Spinal cord (tissue), 10 donors: ENCODE measurements around the gene MLX. TPM values are rescaled to one million over a fixed set of nuclear protein-coding genes. Genes with fewer than 3 reads are reported as not detected.
A peak's percentile ranks its signal among the peaks of the same experiment; 100 is the strongest.
"Not testable (repeated sequence)": the region's sequence is repeated elsewhere in the genome, so short reads cannot be mapped to it uniquely, and the experiment has no call there.

Experiments
- DNase-seq, 6 donors: peaks; one replicate each; pipeline versions ENCODE4 v3.0.0 to v3.0.0-alpha.2; 2013 to 2015; ENCODE audit warnings: low spot score in 6 of 6, low read depth in 4 of 6
- H3K27ac ChIP-seq: one replicate; pipeline ENCODE4 v1.5.1; 2013; ENCODE audit warnings: low read depth, low read length, control low read depth
- H3K27me3 ChIP-seq: one replicate; pipeline ENCODE4 v1.6.1; 2013; ENCODE audit warnings: low read length; ENCODE audit not compliant: control insufficient read depth, insufficient read depth
- H3K36me3 ChIP-seq: one replicate; pipeline ENCODE4 v1.6.1; 2013; ENCODE audit warnings: low read length; ENCODE audit not compliant: control insufficient read depth, insufficient read depth
- H3K4me1 ChIP-seq: one replicate; pipeline ENCODE4 v1.6.1; 2013; ENCODE audit warnings: low read length; ENCODE audit not compliant: control insufficient read depth, insufficient read depth
- H3K4me3 ChIP-seq: one replicate; pipeline ENCODE4 v1.5.1; 2013; ENCODE audit warnings: low read depth, low read length, control low read depth
- H3K9me3 ChIP-seq: one replicate; pipeline ENCODE4 v1.6.1; 2013; ENCODE audit warnings: low read length; ENCODE audit not compliant: control insufficient read depth, insufficient read depth
- WGBS: methylation state at CpG from one replicate; pipeline ENCODE4 v1.1.5; 2013; ENCODE audit warnings: missing lambda C conversion rate; ENCODE audit not compliant: insufficient coverage; 5-methylcytosine and 5-hydroxymethylcytosine counted together
- polyA plus RNA-seq, 2 donors: library from polyadenylated mRNA; unstranded; fragments of 120-200 nt; gene quantifications; one replicate each; pipeline ENCODE4 v1.2.1, GENCODE V29; 2013; ENCODE audit not compliant: insufficient read length in 2 of 2
- total RNA-seq, 2 donors: library from RNA; depleted of rRNA in 1 of 2; stranded (reverse); fragments of 120-200 nt in 1 of 2; fragments of >200 nt in 1 of 2; gene quantifications; one replicate each; pipeline versions ENCODE4 v1.2.3 to v1.2.4, GENCODE V29; 2013 to 2014
- donor health status: healthy.

The MLX gene
- total and polyA plus RNA-seq, 4 donors, result 20.3 to 45.4 (median 30.2) TPM

DNA sequence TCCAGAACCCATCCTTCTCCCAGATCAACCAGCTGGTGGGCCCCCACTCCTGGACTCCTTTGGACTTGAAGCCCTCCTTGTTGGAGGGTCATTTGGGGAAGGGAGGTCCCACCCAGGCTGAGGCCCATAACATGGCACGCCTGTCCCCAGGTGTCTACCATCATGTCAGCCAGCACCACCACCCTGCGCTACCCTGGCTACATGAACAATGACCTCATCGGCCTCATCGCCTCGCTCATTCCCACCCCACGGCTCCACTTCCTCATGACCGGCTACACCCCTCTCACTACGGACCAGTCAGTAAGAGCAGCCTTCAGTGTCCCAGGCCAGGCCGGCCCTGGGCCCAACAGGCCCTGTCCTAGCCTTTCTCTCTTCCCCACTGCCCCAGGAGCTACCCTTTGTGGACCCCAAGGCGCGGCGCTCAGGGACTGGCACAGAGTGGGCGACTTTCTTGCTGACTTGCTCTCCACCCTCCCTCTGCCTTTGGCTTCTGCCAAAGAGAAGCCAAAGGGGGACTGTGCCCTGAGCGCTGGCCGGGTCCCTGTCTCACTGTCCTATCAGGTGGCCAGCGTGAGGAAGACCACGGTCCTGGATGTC is 46.9 kb downstream of the MLX start:
- 92% methylated on average over 13 of the region's 17 CpGs for WGBS
- no peak for DNase-seq
- no peak overlapping the region for H3K4me3 ChIP-seq
- peaks cover 15% of the 10 kb centered on the region for H3K4me1 ChIP-seq
- H3K36me3 ChIP-seq, result peaks cover 39% of the 10 kb centered on the region
- no peak overlapping the region for H3K27ac ChIP-seq
- H3K9me3 ChIP-seq, result no peaks in the 10 kb centered on the region
- no peaks in the 10 kb centered on the region for H3K27me3 ChIP-seq

DNA sequence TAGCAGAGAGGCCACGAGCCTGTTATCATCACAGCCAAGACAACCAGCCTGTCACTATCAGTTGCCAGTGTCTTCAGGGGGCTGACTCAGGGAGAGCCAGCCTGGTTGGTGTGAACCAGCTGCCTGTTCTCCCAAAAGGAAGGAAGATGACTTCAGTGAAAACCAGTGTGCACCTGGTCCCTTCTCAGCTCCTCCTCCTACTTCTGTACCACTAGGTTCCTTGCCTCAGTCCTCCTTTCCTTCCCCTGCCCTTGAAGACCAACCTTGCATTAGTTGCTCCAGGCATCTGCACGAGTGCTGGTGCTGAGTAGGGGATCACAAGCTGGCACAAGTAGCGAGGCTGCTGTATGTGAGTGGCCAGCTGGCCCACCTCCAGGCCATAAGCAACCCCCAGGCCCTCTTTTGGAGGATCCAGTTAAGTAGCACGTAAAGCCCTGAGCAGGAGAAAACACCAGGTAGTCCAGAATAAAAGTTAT is 51.1 kb downstream of the MLX start:
- Histone ChIP-seq H3K36me3 (peaks cover 24% of the 10 kb centered on the region), H3K4me3 (no peak overlapping the region), H3K27ac (no peak overlapping the region), H3K4me1 (peaks cover 13% of the 10 kb centered on the region), H3K27me3 (no peaks in the 10 kb centered on the region), H3K9me3 (no peaks in the 10 kb centered on the region)
- 60% methylated on average over 1 of the region's 4 CpGs for WGBS
- DNase-seq, result peak in 2 of 6 donors; percentile 5 to 9

- peak in 2 of 6 donors; percentile 27 to 34 for DNase-seq
Observed at GRCh38 chr17:42618442-42619150, 51.7 kb downstream of the MLX start.

DNA sequence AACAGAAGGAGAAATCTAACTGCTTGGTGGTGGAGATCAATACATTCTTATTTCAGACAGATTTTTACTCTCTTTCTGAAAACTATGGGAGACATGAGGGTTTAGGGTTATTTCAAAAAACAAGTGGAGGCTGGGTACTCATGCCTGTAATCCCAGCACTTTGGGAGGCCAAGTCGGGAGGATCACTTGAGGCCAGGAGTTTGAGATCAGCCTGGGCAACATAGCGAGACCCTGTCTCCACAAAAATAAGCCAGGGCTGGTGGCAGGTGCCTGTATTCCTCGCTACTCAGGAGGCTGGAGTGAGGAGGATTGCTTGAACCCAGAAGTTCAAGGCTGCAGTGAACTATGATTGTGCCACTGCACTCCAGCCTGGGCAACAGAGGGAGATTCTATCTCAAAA is 55.1 kb downstream of the MLX start:
- not testable (repeated sequence) for H3K27ac ChIP-seq, H3K9me3 ChIP-seq, H3K36me3 ChIP-seq, DNase-seq, H3K27me3 ChIP-seq, H3K4me3 ChIP-seq
- WGBS, result 89% methylated on average over 2 of the region's 3 CpGs
- peaks cover 13% of the 10 kb centered on the region for H3K4me1 ChIP-seq

More at GRCh38 chr17:42618442-42619150, 51.7 kb downstream of the MLX start:
- no peak overlapping the region for H3K27ac ChIP-seq
- H3K9me3 ChIP-seq, result no peaks in the 10 kb centered on the region
- H3K27me3 ChIP-seq, result no peaks in the 10 kb centered on the region
- 58% methylated on average over 6 of the region's 9 CpGs for WGBS
- H3K36me3 ChIP-seq, result peaks cover 18% of the 10 kb centered on the region
- peaks cover 13% of the 10 kb centered on the region for H3K4me1 ChIP-seq
- H3K4me3 ChIP-seq, result no peak overlapping the region

Other genes starting within 250 kb of the MLX start
- gene STAT3, start 178.7 kb upstream of the MLX start, total RNA-seq, result 10 to 100 TPM; 77.6 to 97.5 TPM
- gene STAT3, start 178.7 kb upstream of the MLX start, polyA plus RNA-seq, result 10 to 100 TPM; 74.1 to 74.5 TPM
- gene CAVIN1, start 143.8 kb upstream of the MLX start, total RNA-seq, result 100 to 1,000 TPM in 1 of 2 donors, 10 to 100 TPM in 1; 60.5 to 151 TPM
- gene CAVIN1, start 143.8 kb upstream of the MLX start, polyA plus RNA-seq, result 10 to 100 TPM; 30.9 to 57.1 TPM
- 100 to 1,000 TPM in 1 of 2 donors, 10 to 100 TPM in 1; 71.1 to 321 TPM for gene ATP6V0A1, start 108.2 kb upstream of the MLX start, total RNA-seq
- gene ATP6V0A1, start 108.2 kb upstream of the MLX start, polyA plus RNA-seq, result 100 to 1,000 TPM; 179 to 218 TPM
- gene NAGLU, start 30.9 kb upstream of the MLX start, total RNA-seq, result 10 to 100 TPM; 13.0 to 24.2 TPM
- 10 to 100 TPM; 17.2 to 23.4 TPM for gene NAGLU, start 30.9 kb upstream of the MLX start, polyA plus RNA-seq
- 1 to 10 TPM in 1 of 2 donors, under 1 TPM in 1; 0.69 to 5.2 TPM for gene HSD17B1, start 14.2 kb upstream of the MLX start, total RNA-seq
- 1 to 10 TPM; 5.2 to 6.8 TPM for gene HSD17B1, start 14.2 kb upstream of the MLX start, polyA plus RNA-seq
- 10 to 100 TPM; 12.8 to 25.7 TPM for gene COASY, start 5.0 kb upstream of the MLX start, total RNA-seq
- gene COASY, start 5.0 kb upstream of the MLX start, polyA plus RNA-seq, result 10 to 100 TPM; 44.8 to 49.7 TPM
- 1 to 10 TPM; 5.9 to 10.0 TPM for gene PSMC3IP, start 10.6 kb downstream of the MLX start, total RNA-seq
- 10 to 100 TPM; 18.3 to 24.1 TPM for gene PSMC3IP, start 10.6 kb downstream of the MLX start, polyA plus RNA-seq
- gene RETREG3, start 42.3 kb downstream of the MLX start, total RNA-seq, result 10 to 100 TPM; 41.1 to 50.4 TPM
- gene RETREG3, start 42.3 kb downstream of the MLX start, polyA plus RNA-seq, result 10 to 100 TPM; 30.0 to 41.7 TPM
- 10 to 100 TPM; 17.0 to 42.9 TPM for gene TUBG1, start 42.6 kb downstream of the MLX start, total RNA-seq
- gene TUBG1, start 42.6 kb downstream of the MLX start, polyA plus RNA-seq, result 10 to 100 TPM; 56.9 to 67.4 TPM
- 10 to 100 TPM; 21.1 to 26.9 TPM for gene TUBG2, start 92.2 kb downstream of the MLX start, total RNA-seq
- gene TUBG2, start 92.2 kb downstream of the MLX start, polyA plus RNA-seq, result 10 to 100 TPM; 62.2 to 85.6 TPM
- gene PLEKHH3, start 109.9 kb downstream of the MLX start, total RNA-seq, result 10 to 100 TPM in 1 of 2 donors, 1 to 10 TPM in 1; 5.5 to 23.7 TPM
- gene PLEKHH3, start 109.9 kb downstream of the MLX start, polyA plus RNA-seq, result 10 to 100 TPM; 16.9 to 26.4 TPM
- gene CCR10, start 114.7 kb downstream of the MLX start, total RNA-seq, result 1 to 10 TPM; 1.3 to 4.4 TPM
- gene CCR10, start 114.7 kb downstream of the MLX start, polyA plus RNA-seq, result 1 to 10 TPM; 2.7 to 5.2 TPM
- 10 to 100 TPM; 19.8 to 70.9 TPM for gene CNTNAP1, start 115.4 kb downstream of the MLX start, total RNA-seq
- gene CNTNAP1, start 115.4 kb downstream of the MLX start, polyA plus RNA-seq, result 10 to 100 TPM; 55.1 to 62.9 TPM
- 10 to 100 TPM; 28.7 to 42.5 TPM for gene EZH1, start 177.9 kb downstream of the MLX start, total RNA-seq
- 10 to 100 TPM; 43.0 to 53.5 TPM for gene EZH1, start 177.9 kb downstream of the MLX start, polyA plus RNA-seq
- gene RAMP2, start 194.1 kb downstream of the MLX start, total RNA-seq, result 100 to 1,000 TPM in 1 of 2 donors, 10 to 100 TPM in 1; 25.2 to 106 TPM
- 100 to 1,000 TPM in 1 of 2 donors, 10 to 100 TPM in 1; 79.3 to 100 TPM for gene RAMP2, start 194.1 kb downstream of the MLX start, polyA plus RNA-seq
- 100 to 1,000 TPM in 1 of 2 donors, 10 to 100 TPM in 1; 39.6 to 106 TPM for gene VPS25, start 206.3 kb downstream of the MLX start, total RNA-seq
- gene VPS25, start 206.3 kb downstream of the MLX start, polyA plus RNA-seq, result 10 to 100 TPM; 54.1 to 64.9 TPM
- 10 to 100 TPM in 1 of 2 donors, 1 to 10 TPM in 1; 3.5 to 11.2 TPM for gene WNK4, start 213.5 kb downstream of the MLX start, total RNA-seq
- 10 to 100 TPM in 1 of 2 donors, 1 to 10 TPM in 1; 1.9 to 14.1 TPM for gene WNK4, start 213.5 kb downstream of the MLX start, polyA plus RNA-seq
- gene COA3, start 231.6 kb downstream of the MLX start, total RNA-seq, result 100 to 1,000 TPM in 1 of 2 donors, 10 to 100 TPM in 1; 83.3 to 152 TPM
- 100 to 1,000 TPM; 126 to 127 TPM for gene COA3, start 231.6 kb downstream of the MLX start, polyA plus RNA-seq
- 1 to 10 TPM in 1 of 2 donors, under 1 TPM in 1; 0.50 to 1.3 TPM for gene CNTD1, start 231.8 kb downstream of the MLX start, total RNA-seq
- 1 to 10 TPM; 1.3 to 2.8 TPM for gene CNTD1, start 231.8 kb downstream of the MLX start, polyA plus RNA-seq